Measurements from ENCODE around the gene LHPP.

DNA sequence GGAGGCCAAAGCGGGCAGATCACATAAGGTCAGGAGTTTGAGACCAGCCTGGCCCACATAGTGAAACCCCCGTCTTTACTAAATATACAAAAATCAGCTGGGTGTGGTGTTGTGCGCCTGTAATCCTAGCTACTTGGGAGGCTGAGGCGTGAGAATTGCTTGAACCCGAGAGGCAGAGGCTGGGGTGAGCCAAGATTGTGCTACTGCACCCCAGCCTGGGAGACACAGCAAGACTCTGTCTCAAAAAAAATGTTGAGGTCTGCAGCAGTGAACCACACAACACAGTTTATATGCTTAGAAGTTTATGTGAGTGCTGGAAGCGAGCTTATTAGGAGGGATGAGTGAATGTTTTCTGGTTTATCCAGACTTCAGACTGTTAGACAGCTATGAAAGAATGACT is 10.4 kb downstream of the LHPP start:
- TF ChIP-seq EZH2 (IDR thresholded peaks at IDR 0.05) (no peak), POLR2AphosphoS5 (IDR thresholded peaks at IDR 0.05; ENCODE audit: borderline replicate concordance, low read depth, low read length) (no peak), FOXP2 (optimal IDR thresholded peaks at IDR 0.05; ENCODE audit: control extremely low read depth, extremely low read length, insufficient read depth) (no peak)

Data from SK-N-MC (cell line).